Liver (tissue), 9 donors: ENCODE measurements around the gene PDK2. TPM values are rescaled to one million over a fixed set of nuclear protein-coding genes. Genes with fewer than 3 reads are reported as not detected.

ENCODE experiments used
- DNase-seq: peaks from one replicate; pipeline ENCODE4 v3.0.0-alpha.2; 2017; ENCODE audit warnings: low spot score
- H3K27ac ChIP-seq, 2 donors: one replicate each; pipeline ENCODE4 v1.7.0; 2013; ENCODE audit warnings: inconsistent platforms in 2 of 2, low read length in 2 of 2, control low read depth in 1 of 2, low read depth in 1 of 2, mild to moderate bottlenecking in 1 of 2
- H3K27me3 ChIP-seq, 4 donors: one replicate each; pipeline versions ENCODE4 v1.6.1 to v1.7.0; 2013; ENCODE audit warnings: low read length in 3 of 4, inconsistent platforms in 1 of 4, mild to moderate bottlenecking in 1 of 4, moderate library complexity in 1 of 4; ENCODE audit not compliant: control insufficient read depth in 4 of 4, insufficient read depth in 4 of 4
- H3K36me3 ChIP-seq, 4 donors: one replicate each; pipeline versions ENCODE4 v1.6.1 to v1.7.0; 2013; ENCODE audit warnings: low read length in 3 of 4, mild to moderate bottlenecking in 3 of 4, low read depth in 1 of 4, moderate library complexity in 1 of 4; ENCODE audit not compliant: control insufficient read depth in 4 of 4, insufficient read depth in 3 of 4
- H3K4me1 ChIP-seq, 4 donors: one replicate each; pipeline versions ENCODE4 v1.6.1 to v1.7.0; 2013; ENCODE audit warnings: low read length in 3 of 4, mild to moderate bottlenecking in 3 of 4, moderate library complexity in 1 of 4; ENCODE audit not compliant: control insufficient read depth in 4 of 4, insufficient read depth in 4 of 4
- H3K4me3 ChIP-seq, 3 donors: one replicate each; pipeline versions ENCODE4 v1.6.1 to v1.7.0; 2013; ENCODE audit warnings: low read length in 3 of 3, control low read depth in 1 of 3, low read depth in 1 of 3, mild to moderate bottlenecking in 1 of 3
- H3K9ac ChIP-seq, 2 donors: one replicate each; pipeline ENCODE4 v1.7.0; 2013; ENCODE audit warnings: low read length in 2 of 2, mild to moderate bottlenecking in 2 of 2, moderate library complexity in 2 of 2, control low read depth in 1 of 2, low read depth in 1 of 2
- H3K9me3 ChIP-seq, 4 donors: one replicate each; pipeline versions ENCODE4 v1.6.1 to v1.7.0; 2013; ENCODE audit warnings: low read length in 3 of 4; ENCODE audit not compliant: control insufficient read depth in 4 of 4
- ATF3 ChIP-seq: IDR thresholded peaks from 2 replicates; pipeline ENCODE4 v1.6.1; 2016; ENCODE audit warnings: antibody characterized with exemption
- CTCF ChIP-seq: fragments of 150-350 bp; IDR thresholded peaks from 2 replicates; pipeline ENCODE4 v1.5.1; 2017; ENCODE audit warnings: improper control_type of control experiment, low read depth, low read length; ENCODE audit not compliant: missing input control
- EGR1 ChIP-seq, 2 donors: IDR thresholded peaks; 2 replicates each; pipeline ENCODE4 v1.6.1; 2016 to 2018; ENCODE audit warnings: antibody characterized with exemption in 2 of 2, low read depth in 2 of 2
- FOXA1 ChIP-seq: IDR thresholded peaks from 2 replicates; pipeline ENCODE4 v1.6.1; 2016; ENCODE audit warnings: antibody characterized with exemption
- FOXA2 ChIP-seq: IDR thresholded peaks from 2 replicates; pipeline ENCODE4 v1.6.1; 2016; ENCODE audit warnings: antibody characterized with exemption
- GABPA ChIP-seq, 2 donors: IDR thresholded peaks in 1 of 2; conservative IDR thresholded peaks in 1 of 2; 2 replicates each; pipeline ENCODE4 v1.6.1; 2016; ENCODE audit warnings: antibody characterized with exemption in 2 of 2, mild to moderate bottlenecking in 1 of 2, moderate library complexity in 1 of 2
- HNF4A ChIP-seq, 2 donors: conservative IDR thresholded peaks; 2 replicates each; pipeline ENCODE4 v1.6.1; 2016; ENCODE audit warnings: antibody characterized with exemption in 2 of 2, mild to moderate bottlenecking in 2 of 2
- HNF4G ChIP-seq: IDR thresholded peaks from 2 replicates; pipeline ENCODE4 v1.6.1; 2016; ENCODE audit warnings: antibody characterized with exemption
- JUND ChIP-seq, 2 donors: IDR thresholded peaks; 2 replicates each; pipeline ENCODE4 v1.6.1; 2016; ENCODE audit warnings: antibody characterized with exemption in 2 of 2
- MAX ChIP-seq: IDR thresholded peaks from 2 replicates; pipeline ENCODE4 v1.6.1; 2016; ENCODE audit warnings: antibody characterized with exemption
- NR2F2 ChIP-seq: IDR thresholded peaks from 2 replicates; pipeline ENCODE4 v1.6.1; 2016; ENCODE audit warnings: antibody characterized with exemption
- RAD21 ChIP-seq, 2 donors: IDR thresholded peaks; 2 replicates each; pipeline ENCODE4 v1.6.1; 2016; ENCODE audit warnings: antibody characterized with exemption in 2 of 2, mild to moderate bottlenecking in 2 of 2
- REST ChIP-seq: IDR thresholded peaks from 2 replicates; pipeline ENCODE4 v1.6.1; 2016; ENCODE audit warnings: antibody characterized with exemption, mild to moderate bottlenecking
- RXRA ChIP-seq, 2 donors: IDR thresholded peaks; 2 replicates each; pipeline ENCODE4 v1.6.1; 2017 to 2018; ENCODE audit warnings: antibody characterized with exemption in 2 of 2, mild to moderate bottlenecking in 1 of 2
- SP1 ChIP-seq: IDR thresholded peaks from 2 replicates; pipeline ENCODE4 v1.6.1; 2018; ENCODE audit warnings: antibody characterized with exemption, mild to moderate bottlenecking
- TAF1 ChIP-seq: conservative IDR thresholded peaks from 2 replicates; pipeline ENCODE4 v1.6.1; 2016; ENCODE audit warnings: antibody characterized with exemption, mild to moderate bottlenecking
- YY1 ChIP-seq: IDR thresholded peaks from 2 replicates; pipeline ENCODE4 v1.6.1; 2016; ENCODE audit warnings: antibody characterized with exemption, mild to moderate bottlenecking
- ZBTB33 ChIP-seq: IDR thresholded peaks from 2 replicates; pipeline ENCODE4 v1.6.1; 2016; ENCODE audit warnings: antibody characterized with exemption
- WGBS: extraction: QIAGEN DNeasy Blood & Tissue Kit; methylation state at CpG from one replicate; pipeline ENCODE4 v1.1.7; 2013; 5-methylcytosine and 5-hydroxymethylcytosine counted together
- polyA plus RNA-seq, 2 donors: library from polyadenylated mRNA; stranded (reverse) in 1 of 2; unstranded in 1 of 2; fragments of 200-250 nt in 1 of 2; fragments of >200 nt in 1 of 2; fragmentation: Nextera tagmentation in 1 of 2; extraction: Ambion mirVana in 1 of 2; gene quantifications; one replicate each; pipeline versions ENCODE4 v1.2.1 to v1.2.3, GENCODE V29; 2013 to 2015
- total RNA-seq, 2 donors: library from RNA; depleted of rRNA; stranded (reverse); fragments of >200 nt; gene quantifications; one replicate each; pipeline ENCODE4 v1.2.3, GENCODE V29; 2014
- donor health status: healthy.
- donor health status: healthy.
- donor health status: healthy.
- donor health status: healthy.
- donor health status: healthy.

PDK2 gene
- total and polyA plus RNA-seq, 4 donors = 8.6 to 36.6 (median 28.5) TPM

GRCh38 chr17:50152736-50153135 is 57.6 kb downstream of the PDK2 start:
- no peak for DNase-seq
- Histone ChIP-seq H3K27me3 (no peaks in the 10 kb centered on the region), H3K4me1 (peaks cover 1 to 33% (median 26%) of the 10 kb centered on the region in 4 donors), H3K9me3 (no peaks in the 10 kb centered on the region), H3K27ac (peak overlapping the region; percentile 77 to 79), H3K4me3 (no peak overlapping the region), H3K9ac (no peak overlapping the region), H3K36me3 (no peaks in the 10 kb centered on the region)
- no peak for TF ChIP-seq FOXA1
- no peak for TF ChIP-seq MAX
- TF ChIP-seq RAD21 (IDR thresholded peaks at IDR 0.05) = no peak
- TF ChIP-seq YY1 = no peak
- no peak for TF ChIP-seq NR2F2
- no peak for TF ChIP-seq EGR1 (IDR thresholded peaks at IDR 0.05; ENCODE audit: low read depth in 2 of 2)
- TF ChIP-seq HNF4A (conservative IDR thresholded peaks at IDR 0.05) = no peak
- no peak for TF ChIP-seq RXRA (IDR thresholded peaks at IDR 0.05)
- no peak for TF ChIP-seq ZBTB33
- TF ChIP-seq TAF1 = no peak
- TF ChIP-seq CTCF = no peak
- no peak for TF ChIP-seq HNF4G
- no peak for TF ChIP-seq JUND (IDR thresholded peaks at IDR 0.05)
- TF ChIP-seq SP1 = no peak
- TF ChIP-seq ATF3 = no peak
- no peak for TF ChIP-seq REST
- no peak for TF ChIP-seq GABPA (IDR thresholded peaks at IDR 0.05 in 1 of 2, conservative IDR thresholded peaks at IDR 0.05 in 1 of 2)
- no peak for TF ChIP-seq FOXA2
- 81% methylated on average over 7 of the region's 7 CpGs for WGBS
